ENCODE measurements around the gene PAPPA. TPM values are rescaled to one million over a fixed set of nuclear protein-coding genes. Genes with fewer than 3 reads are reported as not detected.

The PAPPA gene
- total RNA-seq, 2 donors from 2014 or later, result 7.4 to 17.4 TPM

DNA sequence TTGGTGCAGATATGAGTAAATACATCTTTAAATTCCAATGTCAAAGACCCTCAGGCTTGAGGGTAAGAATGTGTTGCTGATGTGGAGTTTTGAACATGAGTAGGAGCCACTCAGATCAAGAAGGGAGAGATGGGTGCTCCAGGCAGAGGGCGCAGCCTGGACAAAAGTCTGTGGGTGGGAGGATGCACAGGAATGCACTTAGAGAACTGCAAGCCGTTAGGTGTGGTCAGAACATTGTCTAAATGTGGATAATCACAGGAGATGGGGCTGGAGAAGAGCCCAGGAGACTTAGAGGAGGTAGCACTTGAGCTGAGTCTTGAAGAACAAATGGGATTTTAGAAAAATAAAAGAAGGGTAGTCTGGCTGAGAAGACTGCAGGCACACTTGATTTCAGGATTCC is 255.5 kb downstream of the PAPPA start:
- H3K9me3 ChIP-seq, result no peaks in the 10 kb centered on the region
- no peak for TF ChIP-seq CTCF (IDR thresholded peaks at IDR 0.05)
- H3K36me3 ChIP-seq, result no peaks in the 10 kb centered on the region
- ATAC-seq (ENCODE audit: insufficient number of reproducible peaks, low FRiP score, low read depth) (no peak), DNase-seq (ENCODE audit: low spot score) (no peak)
- no peaks in the 10 kb centered on the region for H3K4me1 ChIP-seq (ENCODE audit: control insufficient read depth in 1 of 2, low read depth in 2 of 2)
- no peaks in the 10 kb centered on the region for H3K27me3 ChIP-seq (replicated peaks; ENCODE audit: insufficient read depth)
- no peak overlapping the region for H3K27ac ChIP-seq
- H3K4me3 ChIP-seq, result no peak overlapping the region

DNA sequence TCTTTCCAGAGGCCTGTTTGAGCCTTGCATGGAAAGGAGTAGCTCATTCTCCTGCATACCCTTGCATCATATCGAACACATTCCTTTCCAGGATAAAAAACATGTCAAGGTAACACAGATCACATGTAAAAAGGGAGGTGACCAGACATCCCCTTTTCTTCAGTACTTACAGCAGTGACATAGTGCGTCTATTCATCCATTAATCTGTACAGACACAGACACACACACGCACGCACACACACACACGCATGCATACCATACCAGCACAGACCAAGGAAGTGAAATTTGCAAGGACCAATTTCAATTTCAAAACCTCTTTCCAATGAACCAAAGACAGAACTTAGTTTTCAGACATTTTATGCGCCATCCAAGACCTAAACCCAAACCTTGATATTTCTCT is 256.0 kb downstream of the PAPPA start:
- Histone ChIP-seq H3K27ac (no peak overlapping the region), H3K27me3 (replicated peaks; ENCODE audit: insufficient read depth) (no peaks in the 10 kb centered on the region), H3K36me3 (no peaks in the 10 kb centered on the region), H3K4me3 (no peak overlapping the region), H3K4me1 (ENCODE audit: control insufficient read depth in 1 of 2, low read depth in 2 of 2) (no peaks in the 10 kb centered on the region), H3K9me3 (no peaks in the 10 kb centered on the region)
- ATAC-seq (ENCODE audit: insufficient number of reproducible peaks, low FRiP score, low read depth) (no peak), DNase-seq (ENCODE audit: low spot score) (no peak)
- no peak for TF ChIP-seq CTCF (IDR thresholded peaks at IDR 0.05)

- Histone ChIP-seq H3K27ac (no peak overlapping the region), H3K4me3 (no peak overlapping the region), H3K27me3 (replicated peaks; ENCODE audit: insufficient read depth) (no peaks in the 10 kb centered on the region), H3K4me1 (ENCODE audit: control insufficient read depth in 1 of 2, low read depth in 2 of 2) (no peaks in the 10 kb centered on the region), H3K36me3 (no peaks in the 10 kb centered on the region), H3K9me3 (no peaks in the 10 kb centered on the region)
- no peak for TF ChIP-seq CTCF (IDR thresholded peaks at IDR 0.05)
- ATAC-seq (ENCODE audit: insufficient number of reproducible peaks, low FRiP score, low read depth) (no peak), DNase-seq (ENCODE audit: low spot score) (no peak)
Measured at GRCh38 chr9:116411506-116411905, 257.9 kb downstream of the PAPPA start.

- DNase-seq (ENCODE audit: low spot score), result no peak
- no peak overlapping the region for H3K27ac ChIP-seq
- no peaks in the 10 kb centered on the region for H3K27me3 ChIP-seq (replicated peaks; ENCODE audit: insufficient read depth)
- no peak for ATAC-seq (ENCODE audit: insufficient number of reproducible peaks, low FRiP score, low read depth)
- no peaks in the 10 kb centered on the region for H3K9me3 ChIP-seq
- no peaks in the 10 kb centered on the region for H3K36me3 ChIP-seq
- H3K4me1 ChIP-seq (ENCODE audit: control insufficient read depth in 1 of 2, low read depth in 2 of 2), result no peaks in the 10 kb centered on the region
- TF ChIP-seq CTCF (IDR thresholded peaks at IDR 0.05), result no peak
- no peak overlapping the region for H3K4me3 ChIP-seq
Measured at GRCh38 chr9:116414374-116414773, 260.8 kb downstream of the PAPPA start.

DNA sequence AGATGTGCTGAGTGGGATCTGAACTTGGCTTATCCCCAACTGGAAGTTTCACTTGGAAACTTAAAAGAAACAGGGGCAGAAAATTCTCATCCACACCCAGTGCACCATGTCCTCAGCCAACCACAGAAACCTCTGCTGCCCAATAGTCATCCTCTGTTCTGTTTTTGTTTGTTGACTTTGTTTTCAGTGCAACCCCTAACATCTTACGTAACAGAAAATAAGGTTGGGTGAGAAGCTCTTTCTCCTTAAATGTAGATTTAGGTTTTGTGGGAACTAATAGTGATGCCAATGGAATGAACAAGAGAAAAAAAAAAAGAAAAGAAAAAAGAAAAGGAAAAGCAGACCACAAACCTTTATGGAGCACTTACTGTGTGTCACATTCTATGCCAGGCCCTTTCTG is 262.8 kb downstream of the PAPPA start:
- Histone ChIP-seq H3K27ac (no peak overlapping the region), H3K4me1 (ENCODE audit: control insufficient read depth in 1 of 2, low read depth in 2 of 2) (no peaks in the 10 kb centered on the region), H3K36me3 (no peaks in the 10 kb centered on the region), H3K4me3 (no peak overlapping the region), H3K9me3 (no peaks in the 10 kb centered on the region), H3K27me3 (replicated peaks; ENCODE audit: insufficient read depth) (no peaks in the 10 kb centered on the region)
- no peak for TF ChIP-seq CTCF (IDR thresholded peaks at IDR 0.05)
- ATAC-seq (ENCODE audit: insufficient number of reproducible peaks, low FRiP score, low read depth), result no peak
- DNase-seq (ENCODE audit: low spot score), result no peak

Measured in thoracic aorta (tissue), 2 donors.